ENCODE results near the gene C6orf163.
A peak's percentile ranks its signal among the peaks of the same experiment; 100 is the strongest.

The C6orf163 gene

DNA sequence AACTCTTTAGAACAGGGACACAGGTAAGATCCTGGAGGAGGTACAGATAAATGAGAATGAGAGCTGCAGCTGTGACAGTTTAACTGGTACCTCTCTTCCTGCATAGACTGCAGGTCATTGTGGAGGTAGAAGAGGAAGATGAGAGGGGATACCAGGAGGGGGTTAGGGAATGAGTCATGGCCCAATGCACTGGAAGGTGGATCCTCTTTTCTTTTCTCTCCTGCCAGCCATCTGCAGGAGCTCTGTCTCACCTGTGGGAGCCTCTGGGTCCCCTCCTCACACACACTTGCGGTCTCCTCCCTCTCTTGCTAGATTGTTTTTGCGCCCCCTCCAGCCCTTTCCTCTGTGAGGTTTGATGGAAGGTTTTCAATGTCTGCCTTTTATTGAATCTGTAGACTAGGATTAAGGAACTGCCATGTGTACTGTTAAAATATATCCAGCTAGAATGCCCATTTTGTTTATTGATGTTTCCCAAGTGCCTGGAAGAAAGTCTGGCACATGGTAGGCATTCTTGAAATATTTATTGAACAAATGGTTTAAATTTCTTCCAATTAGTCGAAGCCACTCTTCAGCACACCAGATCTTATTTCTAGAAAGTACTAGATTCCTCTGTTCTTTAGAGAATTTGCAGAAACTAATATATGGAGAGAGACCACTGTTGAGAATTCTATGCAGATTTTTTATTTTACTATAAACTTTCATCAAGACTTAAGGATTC, 13.0 kb downstream of the C6orf163 start:
- DNase-seq: no peak

DNA sequence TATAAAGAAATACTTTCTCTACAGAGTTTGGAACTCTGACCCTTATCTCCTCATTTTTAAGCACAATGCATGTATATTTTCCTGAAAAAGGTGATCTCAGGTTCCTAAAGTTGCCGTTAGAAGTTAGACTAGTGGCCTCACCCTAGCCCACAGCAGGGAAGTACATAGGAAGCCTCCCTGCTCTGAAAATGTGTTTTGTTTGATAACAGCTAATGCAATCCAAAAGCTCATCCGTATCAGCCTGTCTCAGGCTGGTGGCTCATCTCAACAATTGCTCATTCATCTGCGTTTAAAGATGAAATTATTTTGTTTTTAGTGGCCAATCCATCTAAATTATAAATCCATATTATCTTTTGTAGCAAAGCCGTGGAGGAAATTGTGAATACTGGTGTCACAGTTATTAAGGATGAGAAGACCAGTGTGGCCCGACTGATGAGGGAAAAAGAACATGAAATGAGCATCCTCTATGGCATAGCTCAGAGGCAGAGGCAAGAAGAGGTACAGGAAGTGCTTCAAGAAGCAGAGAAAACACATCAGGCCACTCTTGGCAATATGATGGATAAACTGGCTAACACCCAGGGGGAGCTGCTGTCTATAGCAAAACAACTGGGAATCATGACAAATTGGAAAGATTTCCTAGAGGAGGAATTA, 20.1 kb downstream of the C6orf163 start:
- no peak for DNase-seq

DNA sequence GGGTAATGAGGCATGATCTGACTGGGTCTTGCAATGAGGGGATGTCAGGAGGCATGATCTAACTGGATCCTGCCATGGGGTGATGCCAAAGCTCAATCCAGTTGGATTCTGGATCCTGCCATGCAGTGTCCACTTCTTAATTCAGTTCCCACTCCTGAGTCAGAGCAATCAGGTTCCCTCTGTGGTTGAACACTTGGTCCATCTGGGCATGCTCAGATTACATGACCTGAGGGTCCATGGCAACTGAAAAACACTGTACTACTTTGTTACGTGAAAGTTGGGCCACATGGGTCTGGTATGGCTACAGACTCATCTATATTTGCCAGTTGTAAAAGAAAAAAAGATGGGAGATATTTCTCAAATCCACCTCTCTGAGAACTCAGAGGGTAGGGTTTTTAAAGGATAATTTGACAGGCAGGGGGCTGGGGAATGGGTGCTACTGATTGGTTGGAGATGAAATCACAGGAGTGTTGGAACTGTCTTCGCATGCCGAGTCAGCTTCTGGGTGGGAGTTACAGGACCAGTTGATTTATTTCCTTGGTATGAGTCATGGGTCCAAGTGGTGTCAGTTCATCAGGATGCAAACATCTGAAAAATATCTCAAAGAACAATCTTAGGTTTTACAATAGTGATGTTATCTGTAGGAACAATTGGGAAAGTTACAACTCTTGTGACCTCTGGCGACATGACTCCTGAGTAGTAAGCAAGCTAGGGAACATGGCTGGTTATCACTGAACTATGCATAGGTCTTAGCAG, 21.6 kb downstream of the C6orf163 start:
- DNase-seq: no peak

DNA sequence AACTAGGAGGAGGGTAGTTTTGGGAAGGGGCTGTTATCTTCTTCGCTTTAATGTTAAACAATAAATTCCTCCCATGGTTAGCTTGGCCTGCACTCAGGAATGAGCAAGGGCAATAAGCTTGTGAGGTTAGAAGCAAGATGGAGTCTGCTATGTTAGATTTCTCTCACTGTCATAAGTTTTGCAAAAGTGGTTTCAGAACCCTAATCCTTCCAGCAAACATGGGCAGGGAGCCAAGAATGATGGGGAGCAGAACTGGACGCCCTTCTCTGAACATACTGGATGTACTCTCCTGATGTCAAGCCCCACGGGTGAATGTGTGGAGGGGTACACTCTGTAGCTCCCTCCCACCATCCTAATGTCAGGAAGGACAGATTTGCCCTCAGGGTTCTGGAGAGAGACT, 22.3 kb downstream of the C6orf163 start:
- no peak for DNase-seq

DNA sequence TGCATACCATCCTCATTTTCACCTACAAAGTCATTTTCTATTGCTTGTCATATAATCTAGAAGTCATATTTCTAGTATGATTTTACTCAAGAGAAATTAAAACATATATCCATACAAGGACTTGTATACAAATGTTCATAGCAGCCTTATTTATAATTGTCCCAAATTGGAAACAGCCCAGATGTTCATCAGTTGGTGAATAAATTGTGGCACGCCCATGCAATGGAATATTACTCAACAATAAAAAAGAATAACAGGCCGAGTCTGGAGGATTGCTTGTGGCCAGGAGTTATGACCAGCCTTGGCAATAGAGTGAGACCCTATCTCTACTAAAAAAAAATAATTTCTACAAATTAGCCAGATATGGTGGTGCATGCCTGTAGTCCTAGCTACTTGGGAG, 28.8 kb downstream of the C6orf163 start:
- no peak for DNase-seq

DNA sequence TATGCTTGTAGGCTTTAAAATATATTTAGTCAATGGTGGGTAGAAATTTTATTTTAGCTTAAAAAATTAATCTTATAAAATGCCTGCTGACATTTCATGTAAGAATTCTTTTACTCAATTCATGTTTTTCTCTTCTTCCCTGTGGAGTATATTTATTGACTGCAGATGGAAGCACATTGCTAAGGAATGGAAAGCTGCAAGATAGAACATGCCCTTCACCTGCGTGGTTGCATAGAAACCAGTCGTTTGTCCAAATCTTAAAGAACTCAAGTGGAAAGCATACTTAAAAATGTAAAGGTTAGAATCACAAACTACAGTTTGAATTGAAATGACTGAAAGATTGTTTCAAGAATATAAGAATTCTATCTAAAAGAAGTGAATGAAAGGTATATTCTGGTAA, 30.7 kb downstream of the C6orf163 start:
- no peak for DNase-seq

DNA sequence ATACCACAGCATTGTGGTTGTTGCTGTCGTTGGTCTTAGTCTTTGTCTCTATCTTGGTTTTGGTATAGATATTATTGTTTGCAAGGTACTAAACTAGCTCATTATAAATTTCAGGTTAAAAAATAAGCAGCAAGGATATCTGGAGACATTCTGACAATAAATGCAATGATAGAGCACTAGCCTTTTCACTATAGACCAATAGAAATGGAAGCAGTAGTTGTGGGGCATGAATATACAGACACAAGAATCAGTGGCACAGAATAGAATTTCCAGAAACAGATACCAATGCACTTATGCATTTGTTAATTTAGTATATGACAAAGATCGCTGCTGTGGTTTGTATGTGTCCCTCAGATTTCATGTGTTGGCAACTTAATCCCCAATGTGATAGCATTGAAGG, 32.0 kb downstream of the C6orf163 start:
- DNase-seq: no peak

DNA sequence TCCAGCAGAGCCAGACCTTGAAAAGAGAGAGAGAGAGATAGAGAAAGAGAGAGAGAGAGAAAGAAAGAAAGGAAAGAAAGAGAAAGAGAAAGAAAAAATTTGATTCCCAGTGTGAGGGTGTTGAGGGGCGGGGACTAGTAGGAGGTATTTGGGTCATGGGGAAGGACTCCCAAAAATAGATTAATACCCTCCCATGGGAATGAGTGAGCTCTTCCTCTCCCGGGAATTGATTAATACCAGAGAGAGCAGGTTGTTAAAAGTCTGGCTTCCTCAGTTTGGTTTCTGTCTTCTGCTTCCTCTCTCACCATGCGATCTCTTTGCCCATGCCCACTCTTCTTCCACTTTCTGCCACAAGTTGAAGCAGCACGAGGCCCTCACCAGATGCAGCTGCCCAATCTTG, 34.3 kb downstream of the C6orf163 start:
- no peak for DNase-seq

DNA sequence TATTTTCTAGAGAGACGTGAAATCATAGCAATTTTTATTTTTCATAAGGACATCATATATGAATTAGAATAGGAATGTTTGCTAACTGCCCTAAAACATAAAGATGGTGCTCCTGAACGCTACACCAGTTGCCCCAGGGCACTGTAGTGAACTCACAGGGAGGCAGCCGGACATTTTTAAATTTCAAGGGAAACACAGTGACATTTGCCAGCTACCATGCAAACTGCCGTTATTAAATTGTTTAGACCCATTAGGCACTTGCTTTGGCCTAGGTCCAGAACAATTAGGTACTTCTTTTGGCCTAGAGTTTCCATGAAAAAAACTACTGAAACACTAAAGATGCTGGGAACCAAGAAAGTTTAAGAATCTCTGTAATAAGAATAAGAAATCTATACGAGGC, 38.2 kb downstream of the C6orf163 start:
- DNase-seq: no peak

DNA sequence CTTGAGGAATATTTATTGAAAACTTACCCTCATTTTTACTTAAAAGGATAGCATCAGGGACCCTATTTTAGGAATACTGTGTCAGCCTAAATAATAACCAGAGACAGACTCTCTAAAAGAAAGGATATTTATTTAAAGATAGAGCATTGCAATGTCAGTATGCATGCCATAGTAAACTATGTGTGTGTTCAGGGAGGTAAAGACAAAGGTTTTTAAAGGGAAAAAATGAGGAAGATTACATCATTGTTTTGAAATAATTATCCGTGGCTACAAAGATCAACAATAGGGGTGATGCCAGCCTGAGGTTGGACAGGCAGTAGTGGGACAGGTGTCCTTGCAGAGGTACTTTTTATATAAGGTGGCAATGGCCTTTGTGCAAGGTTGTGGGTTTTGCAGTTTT, 39.4 kb downstream of the C6orf163 start:
- DNase-seq: no peak

DNA sequence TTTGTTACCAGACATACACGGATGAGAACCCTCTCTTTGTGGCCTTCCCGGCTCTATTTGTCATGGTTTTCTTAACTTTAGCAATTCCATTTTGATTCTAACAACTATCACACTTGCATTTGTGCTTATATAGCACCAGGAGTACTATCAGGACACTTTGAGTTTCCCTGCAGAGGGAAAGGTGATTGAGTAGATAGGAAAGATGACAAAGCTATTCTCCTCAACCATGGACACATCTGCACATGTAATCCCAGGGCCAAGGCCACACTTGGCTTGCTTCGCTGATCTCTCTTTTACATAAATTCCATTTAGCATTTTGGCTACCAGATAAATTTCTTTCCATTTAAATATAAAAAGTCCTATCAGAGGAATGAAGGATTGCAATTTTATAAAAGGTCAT, 39.8 kb downstream of the C6orf163 start:
- DNase-seq: no peak

DNA sequence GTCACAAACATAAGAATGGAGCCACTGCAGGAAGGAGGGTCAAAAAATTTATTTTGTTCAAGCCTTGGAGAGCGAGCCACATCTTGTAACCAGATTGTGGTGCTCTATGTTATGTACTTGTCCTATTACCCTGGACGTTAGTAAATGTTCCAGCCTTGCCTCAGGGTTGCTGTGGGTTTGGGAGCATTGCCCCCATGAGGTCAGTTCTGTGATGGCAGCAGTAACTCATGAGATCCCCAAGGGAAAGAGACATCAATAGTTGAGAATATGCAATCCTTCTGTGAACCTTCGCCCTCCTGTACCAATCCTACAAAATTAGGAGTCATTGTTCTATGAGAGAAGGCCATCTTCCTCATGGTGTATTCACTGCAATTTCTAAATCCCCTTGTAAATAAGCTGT, 46.7 kb downstream of the C6orf163 start:
- DNase-seq: peak; percentile 84

DNA sequence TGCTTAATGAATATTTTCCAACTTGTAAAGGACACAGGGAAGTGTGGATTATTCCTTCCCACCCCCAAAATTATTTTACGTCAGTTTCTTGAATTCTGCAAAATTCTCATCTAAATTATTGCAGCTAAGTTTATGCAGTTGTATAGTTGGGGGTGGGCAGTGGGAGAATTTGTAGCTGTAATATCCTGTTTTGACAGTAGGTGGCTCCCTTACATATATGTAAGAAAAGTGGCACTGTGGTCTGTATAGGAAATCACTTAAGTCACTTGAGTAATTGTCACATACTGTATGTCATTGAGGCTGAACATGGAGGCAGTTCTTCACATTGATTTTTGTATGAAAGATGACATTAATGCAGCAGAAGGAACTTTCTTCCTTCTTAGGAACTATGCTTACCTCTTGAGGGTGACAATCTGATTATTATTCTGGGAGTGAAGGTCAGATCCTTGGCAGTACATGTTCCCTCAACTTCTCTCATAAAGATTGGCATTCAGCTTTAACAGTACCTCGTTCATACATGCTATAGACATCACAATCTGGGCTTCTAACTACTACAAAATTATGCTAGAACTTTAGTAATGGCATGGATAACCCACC, 48.5 kb downstream of the C6orf163 start:
- no peak for DNase-seq

DNA sequence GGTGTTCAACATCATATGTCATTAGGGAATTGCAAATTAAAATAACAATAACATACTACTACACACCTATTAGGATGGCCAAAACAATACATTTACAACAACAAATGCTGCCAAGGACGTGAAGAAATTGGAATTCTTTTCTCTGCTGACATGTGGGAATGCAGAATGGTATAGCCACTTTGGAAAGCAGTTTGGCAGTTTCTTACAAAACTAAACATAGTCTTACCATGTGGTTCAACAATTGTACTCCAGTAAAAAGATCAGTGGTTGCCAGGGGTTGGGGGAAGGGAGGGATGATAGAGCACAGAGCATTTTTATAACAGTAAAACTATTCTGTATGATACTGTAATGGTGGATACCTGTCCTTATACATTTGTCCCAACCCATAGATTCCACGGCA, 50.8 kb downstream of the C6orf163 start:
- DNase-seq: no peak

DNA sequence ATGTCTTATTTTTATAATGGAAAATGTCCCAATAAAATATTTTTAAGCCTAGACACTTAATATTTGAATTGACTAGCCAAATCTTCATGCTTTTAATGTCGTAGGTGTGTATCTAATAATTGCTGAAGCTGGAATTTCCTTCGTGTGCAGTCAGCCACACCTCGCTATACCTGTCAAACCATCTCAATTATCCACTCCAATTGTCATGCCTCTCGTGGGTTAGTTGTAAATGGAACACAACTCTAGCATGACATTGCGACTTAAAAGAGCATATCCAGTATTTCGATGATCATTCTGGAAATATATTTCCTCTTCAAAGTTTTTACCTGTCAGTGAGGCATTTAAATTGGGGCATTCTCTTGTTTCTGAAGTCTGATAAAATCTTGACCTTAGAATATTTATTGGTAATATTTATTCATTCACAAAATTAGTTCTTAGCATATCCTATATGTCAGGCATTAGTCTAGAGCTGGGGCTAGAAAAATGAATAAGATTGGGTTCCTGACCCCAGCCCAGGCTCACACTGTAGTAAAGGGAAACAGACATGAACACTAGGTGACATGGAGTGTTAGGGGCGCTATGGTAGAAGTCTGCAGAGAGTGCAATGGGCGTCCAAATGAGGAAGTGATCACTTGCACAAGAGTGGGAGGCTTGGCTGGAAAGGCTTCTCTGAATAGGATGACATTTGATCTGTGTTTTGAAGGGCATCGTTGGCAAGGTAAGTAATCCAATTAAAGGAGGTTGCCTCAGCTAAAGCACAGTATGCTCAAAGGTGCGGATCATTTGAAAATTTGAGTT, 52.2 kb downstream of the C6orf163 start:
- DNase-seq: no peak

DNA sequence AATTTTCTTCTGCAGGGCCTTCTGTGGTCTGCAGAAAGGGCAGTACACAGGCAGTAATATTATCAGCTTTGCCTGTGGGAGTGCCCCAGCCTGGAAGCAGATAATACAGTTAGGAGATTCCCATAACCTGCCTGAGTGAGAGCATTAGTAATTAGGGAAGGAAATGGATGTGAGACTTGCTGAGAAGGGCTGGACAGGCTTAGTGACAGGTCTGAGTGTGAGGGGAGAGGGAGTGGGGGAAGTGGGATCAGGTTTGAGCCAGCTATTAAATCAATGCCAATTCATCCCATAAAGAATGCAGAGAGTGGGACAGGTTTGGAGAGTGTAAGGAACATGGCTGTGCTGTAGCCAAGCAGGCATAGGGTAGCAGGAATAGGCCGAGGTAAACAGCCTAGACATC, 53.0 kb downstream of the C6orf163 start:
- no peak for DNase-seq

DNA sequence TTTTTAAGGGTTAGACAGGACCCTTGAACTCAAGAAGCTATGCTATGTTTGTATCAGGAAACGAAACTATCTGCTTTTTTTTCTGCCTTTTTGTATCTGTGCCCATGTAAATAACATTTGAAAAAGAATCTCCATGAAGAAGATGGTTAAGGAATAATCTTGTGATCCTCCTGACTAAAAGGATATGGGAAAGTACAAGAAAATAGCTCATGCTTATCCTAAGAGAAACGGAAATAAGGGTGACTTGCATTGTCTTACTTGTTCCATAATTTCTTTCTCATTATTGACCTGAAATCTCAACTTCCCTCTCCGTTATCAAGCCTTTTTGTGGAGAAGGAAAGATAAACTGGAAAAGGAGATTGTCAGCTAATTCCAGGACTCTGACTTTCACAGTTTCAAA, 57.2 kb downstream of the C6orf163 start:
- no peak for DNase-seq

DNA sequence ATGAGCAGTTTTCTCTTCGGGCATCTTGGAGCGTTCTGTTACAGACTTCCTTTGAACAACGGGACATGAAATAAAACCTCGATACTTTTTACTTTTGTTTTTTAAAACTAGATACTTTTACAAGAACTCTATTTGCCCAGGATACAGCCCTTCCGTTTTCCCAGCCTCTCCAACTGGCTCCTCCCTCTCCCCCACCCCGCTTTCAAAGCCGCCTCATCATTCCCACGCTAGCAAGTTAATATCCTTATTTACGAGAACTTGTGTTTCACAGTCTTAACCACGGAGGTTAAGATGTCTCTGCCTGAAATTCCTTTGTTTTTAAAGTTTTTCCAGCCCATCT, 62.9 kb downstream of the C6orf163 start:
- DNase-seq: no peak

DNA sequence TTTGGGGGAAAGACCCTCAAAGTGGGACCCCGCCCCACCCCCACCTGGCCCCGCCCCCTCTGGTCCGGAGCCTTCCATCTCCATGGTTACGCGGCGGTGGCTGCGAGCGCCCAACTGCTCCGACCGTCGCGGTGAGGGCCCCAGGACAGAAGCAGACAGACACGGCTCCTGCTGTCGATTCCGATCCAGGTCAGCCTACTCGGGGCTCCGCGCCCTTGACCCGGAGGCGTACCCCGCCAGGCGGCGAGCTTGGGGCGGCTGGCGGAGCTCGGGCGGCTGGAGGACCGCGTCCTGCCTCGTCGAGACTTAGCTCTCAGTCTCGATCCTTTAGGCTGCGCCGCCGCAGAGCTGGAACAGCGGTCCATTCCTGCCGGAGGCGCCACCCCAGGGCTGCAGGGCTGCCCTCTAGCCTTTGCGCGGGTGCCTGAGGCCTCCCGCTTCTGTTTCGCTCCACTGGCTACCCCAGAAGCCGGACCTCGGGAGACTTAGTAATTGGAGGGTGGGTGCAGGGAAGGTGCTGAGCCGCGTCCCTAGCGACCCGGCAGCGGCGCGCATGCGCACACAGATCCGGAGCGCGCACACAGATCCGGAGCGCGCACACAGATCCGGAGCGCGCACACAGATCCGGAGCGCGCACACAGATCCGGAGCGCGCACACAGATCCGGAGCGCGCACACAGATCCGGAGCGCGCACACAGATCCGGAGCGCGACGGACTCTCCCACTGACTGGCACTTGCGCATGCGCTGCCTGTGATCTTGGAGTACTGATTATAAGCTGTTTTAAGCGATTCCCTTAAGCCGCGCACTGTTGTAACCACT, 63.5 kb downstream of the C6orf163 start, which contains the start of gene CFAP206:
Gene CFAP206 (plus strand): TSS at position 72 of the 820 bp plus-strand sequence. CDS start 1,868 bp downstream, outside the sequence.
- peak; percentile 92 for DNase-seq

DNA sequence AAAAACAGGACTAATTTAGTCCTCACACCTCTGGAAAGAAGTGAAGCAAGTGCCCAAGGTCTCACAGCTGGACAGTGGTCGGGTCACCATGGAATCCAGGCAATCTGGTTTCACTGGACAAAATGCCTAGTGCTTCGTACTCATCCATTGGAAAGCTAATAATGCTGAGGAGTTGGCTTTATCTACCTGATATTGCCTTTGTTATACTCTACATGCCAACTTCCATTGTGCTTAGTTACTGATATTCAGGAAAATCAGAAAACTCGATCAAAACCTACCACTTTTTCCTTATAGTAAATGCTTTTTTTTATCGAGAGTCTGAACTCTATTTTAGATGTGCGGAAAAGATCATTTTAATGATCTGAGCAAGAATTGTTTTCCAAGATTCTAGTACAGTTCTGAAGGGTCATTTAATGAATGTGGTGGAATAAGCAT, 64.1 kb downstream of the C6orf163 start:
- no peak for DNase-seq

Data from islet precursor cell (in vitro differentiated cells).